Keratinocyte (primary cell): ENCODE data around the gene INTS3. TPM values are rescaled to one million over a fixed set of nuclear protein-coding genes. Genes with fewer than 3 reads are reported as not detected.

ENCODE experiments used
- DNase-seq: peaks from one replicate; pipeline ENCODE4 v3.0.0-alpha.2; 2011; ENCODE audit warnings: low read depth, missing footprints, low spot score
- FAIRE-seq: peaks from 2 replicates; lab custom pipeline; 2011; peaks lifted over from hg19 to GRCh38; lab: Jason Lieb, UNC
- H2AFZ ChIP-seq: 2 replicates; pipeline ENCODE4 v1.6.0; 2012; ENCODE audit warnings: low read length, control low read depth, inconsistent platforms; ENCODE audit not compliant: control insufficient read depth
- H3K27ac ChIP-seq: 2 replicates; pipeline ENCODE4 v1.5.1; 2011; ENCODE audit warnings: low read length; ENCODE audit not compliant: control insufficient read depth, insufficient read depth
- H3K27me3 ChIP-seq: 3 replicates; pipeline ENCODE4 v1.6.0; 2011; ENCODE audit warnings: low read length; ENCODE audit not compliant: control insufficient read depth, insufficient read depth; ENCODE audit errors: extremely low read depth
- H3K36me3 ChIP-seq, 2 experiments: 2 replicates in 1 of 2; 3 replicates in 1 of 2; pipeline ENCODE4 v1.5.1; 2011; ENCODE audit warnings: low read length in 2 of 2, mild to moderate bottlenecking in 1 of 2; ENCODE audit not compliant: control insufficient read depth in 2 of 2, insufficient read depth in 2 of 2; ENCODE audit errors: extremely low read depth in 1 of 2
- H3K4me1 ChIP-seq: 3 replicates; pipeline ENCODE4 v1.5.1; 2011; ENCODE audit warnings: low read length; ENCODE audit not compliant: control insufficient read depth, insufficient read depth; ENCODE audit errors: extremely low read depth
- H3K4me2 ChIP-seq: 3 replicates; pipeline ENCODE4 v1.6.0; 2011; ENCODE audit warnings: low read depth, low read length; ENCODE audit not compliant: control insufficient read depth, insufficient read depth; ENCODE audit errors: extremely low read depth
- H3K4me3 ChIP-seq, 3 experiments: fragments of 200-600 bp in 1 of 3; sonication (generic) in 1 of 3; 2 replicates in 2 of 3; 3 replicates in 1 of 3; pipeline ENCODE4 v1.5.1; 2011 to 2016; ENCODE audit warnings: low read length in 3 of 3, mild to moderate bottlenecking in 3 of 3, control low read depth in 2 of 3, inconsistent platforms in 1 of 3, low read depth in 1 of 3, mixed read lengths in 1 of 3, mixed run types in 1 of 3, moderate library complexity in 1 of 3; ENCODE audit not compliant: control insufficient read depth in 2 of 3, insufficient read depth in 2 of 3; ENCODE audit errors: extremely low read depth in 1 of 3
- H3K79me2 ChIP-seq: 2 replicates; pipeline ENCODE4 v1.6.0; 2012; ENCODE audit warnings: low read length; ENCODE audit not compliant: control insufficient read depth, insufficient read depth
- H3K9ac ChIP-seq: 3 replicates; pipeline ENCODE4 v1.6.0; 2011; ENCODE audit warnings: low read length; ENCODE audit not compliant: control insufficient read depth, insufficient read depth; ENCODE audit errors: extremely low read depth
- H3K9me1 ChIP-seq: 3 replicates; pipeline ENCODE4 v1.6.0; 2011; ENCODE audit warnings: low read length; ENCODE audit not compliant: control insufficient read depth, insufficient read depth; ENCODE audit errors: extremely low read depth
- H3K9me3 ChIP-seq: 2 replicates; pipeline ENCODE4 v1.5.1; 2012; ENCODE audit warnings: low read depth, low read length; ENCODE audit not compliant: control insufficient read depth
- H4K20me1 ChIP-seq: 3 replicates; pipeline ENCODE4 v1.6.0; 2011; ENCODE audit warnings: low read length; ENCODE audit not compliant: control insufficient read depth, insufficient read depth; ENCODE audit errors: extremely low read depth
- CTCF ChIP-seq, 3 experiments: IDR thresholded peaks in 1 of 3; conservative IDR thresholded peaks in 1 of 3; optimal IDR thresholded peaks in 1 of 3; 2 replicates in 2 of 3; 3 replicates in 1 of 3; pipeline versions ENCODE3 to v1.5.1; 2011; ENCODE audit warnings: low read length in 3 of 3, mild to moderate bottlenecking in 3 of 3, moderate library complexity in 2 of 3, control low read depth in 1 of 3, inconsistent platforms in 1 of 3; ENCODE audit not compliant: insufficient read depth in 2 of 3; ENCODE audit errors: extremely low read depth in 1 of 3
- EZH2 ChIP-seq: IDR thresholded peaks from one replicate; pipeline ENCODE4 v1.6.1; 2012; ENCODE audit warnings: inconsistent platforms, mild to moderate bottlenecking, low read length, moderate library complexity
- dilution Hi-C: fragments of 300-500 bp; cut with MboI; formaldehyde crosslinking; loops from one replicate; pipeline ENCODE4 v1.7.0; 2020; ENCODE audit warnings: low sequenced_read_pairs; ENCODE audit not compliant: extremely low pct_ligation_motif_present
- polyA plus RNA-seq, 5 experiments: library from polyadenylated mRNA; depleted of rRNA in 3 of 5; stranded (reverse) in 3 of 5; stranded (forward) in 1 of 5; unstranded in 1 of 5; fragments of >200 nt; gene quantifications; 1 replicate in 1 of 5; 2 replicates in 3 of 5; 3 replicates in 1 of 5; pipeline versions ENCODE4 v1.2.1 to v1.2.3, GENCODE V29; 2011 to 2012; ENCODE audit warnings: missing spikeins in 2 of 5, low read depth in 1 of 5, low replicate concordance in 1 of 5

The INTS3 gene
- polyA plus RNA-seq, 1 donor (not counting 4 experiments of a cell fraction or from before 2014, with no cell fraction given) = 24.6 TPM

- Histone ChIP-seq H3K4me3 (peak overlapping the region in 2 of 3 experiments; percentile 48 to 54), H3K27me3 (peaks cover 42% of the 10 kb centered on the region), H3K9me3 (no peaks in the 10 kb centered on the region), H3K79me2 (no peaks in the 10 kb centered on the region), H4K20me1 (no peaks in the 10 kb centered on the region), H3K9ac (no peak overlapping the region), H3K9me1 (no peaks in the 10 kb centered on the region), H3K4me1 (peaks cover 11% of the 10 kb centered on the region), H3K27ac (no peak overlapping the region), H3K4me2 (peak overlapping the region; percentile 74), H2AFZ (peak overlapping the region; percentile 56), H3K36me3 (no peaks in the 10 kb centered on the region)
- DNase-seq (no peak), FAIRE-seq (no peak)
- dilution Hi-C loops = loop anchor here (10.0 kb wide), 1 partner anchor 65 kb away; no protein-coding TSS in a partner anchor
- TF ChIP-seq CTCF (optimal IDR thresholded peaks at IDR 0.05 in 1 of 3, IDR thresholded peaks at IDR 0.05 in 1 of 3, conservative IDR thresholded peaks at IDR 0.05 in 1 of 3; ENCODE audit: extremely low read depth in 1 of 3, insufficient read depth in 2 of 3, low read length in 3 of 3) (peak in 1 of 3 experiments; percentile 9), EZH2 (no peak)
Observed at GRCh38 chr1:153679337-153680119, 48.3 kb upstream of the INTS3 start.

GRCh38 chr1:153680120-153680403 lies 47.8 kb upstream of the INTS3 start:
- Histone ChIP-seq H3K9ac (no peak overlapping the region), H3K27me3 (peaks cover 42% of the 10 kb centered on the region), H3K4me1 (peaks cover 11% of the 10 kb centered on the region), H3K27ac (no peak overlapping the region), H3K9me1 (no peaks in the 10 kb centered on the region), H3K9me3 (no peaks in the 10 kb centered on the region), H3K36me3 (no peaks in the 10 kb centered on the region), H3K79me2 (no peaks in the 10 kb centered on the region), H4K20me1 (no peaks in the 10 kb centered on the region), H3K4me2 (no peak overlapping the region), H2AFZ (no peak overlapping the region), H3K4me3 (no peak overlapping the region)
- dilution Hi-C loops = loop anchor here (10.0 kb wide), 1 partner anchor 65 kb away; no protein-coding TSS in a partner anchor
- TF ChIP-seq CTCF (optimal IDR thresholded peaks at IDR 0.05 in 1 of 3, IDR thresholded peaks at IDR 0.05 in 1 of 3, conservative IDR thresholded peaks at IDR 0.05 in 1 of 3; ENCODE audit: extremely low read depth in 1 of 3, insufficient read depth in 2 of 3, low read length in 3 of 3) = no peak
- no peak for TF ChIP-seq EZH2
- FAIRE-seq (no peak), DNase-seq (no peak)
